Erythroblast (primary cell): ENCODE measurements around the gene FOXP1.

Experiments used
- GATA1 ChIP-seq: IDR thresholded peaks from 2 replicates; pipeline ENCODE4 v1.6.1; 2011; ENCODE audit warnings: low read depth, mild to moderate bottlenecking, control low read depth, low read length, moderate library complexity
- POLR2A ChIP-seq: IDR thresholded peaks from 2 replicates; pipeline ENCODE4 v1.6.1; 2011; ENCODE audit warnings: mild to moderate bottlenecking, low read length

GRCh38 chr3:70990185-70990584, 593.3 kb downstream of the FOXP1 start:
- no peak for TF ChIP-seq POLR2A
- TF ChIP-seq GATA1: no peak
